HG03354 (cell line): Measurements from ENCODE around the gene GLB1L2.

ENCODE experiments used
- ATAC-seq: cut with Tn5 transposase; IDR thresholded peaks from one replicate; pipeline ENCODE4 v1.9.1; 2021; ENCODE audit warnings: mild to moderate bottlenecking; ENCODE audit not compliant: unreplicated experiment, poor library complexity, severe bottlenecking

GLB1L2 gene

GRCh38 chr11:134363592-134363991 is 31.8 kb downstream of the GLB1L2 start:
- ATAC-seq: no peak

DNA sequence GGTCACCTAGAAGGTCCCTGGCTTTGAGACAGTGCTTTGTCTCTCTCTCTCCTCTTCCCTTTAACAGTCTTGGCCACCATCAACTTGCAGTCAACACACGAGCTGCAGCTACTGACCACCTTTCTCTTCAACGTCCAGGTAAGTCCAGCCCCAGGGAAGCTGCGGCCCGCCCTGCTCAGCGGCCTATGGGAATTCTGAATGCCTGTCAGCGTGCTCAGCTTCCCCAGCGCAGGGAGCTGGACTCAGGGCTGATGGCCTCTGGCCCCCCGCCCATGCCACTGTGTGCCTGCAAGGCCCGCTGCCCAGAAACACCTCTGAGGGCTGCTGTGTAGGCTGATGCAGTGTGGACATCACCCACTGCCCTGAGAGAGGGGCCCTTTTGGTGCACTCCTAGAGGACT is 32.5 kb downstream of the GLB1L2 start:
- no peak for ATAC-seq

DNA sequence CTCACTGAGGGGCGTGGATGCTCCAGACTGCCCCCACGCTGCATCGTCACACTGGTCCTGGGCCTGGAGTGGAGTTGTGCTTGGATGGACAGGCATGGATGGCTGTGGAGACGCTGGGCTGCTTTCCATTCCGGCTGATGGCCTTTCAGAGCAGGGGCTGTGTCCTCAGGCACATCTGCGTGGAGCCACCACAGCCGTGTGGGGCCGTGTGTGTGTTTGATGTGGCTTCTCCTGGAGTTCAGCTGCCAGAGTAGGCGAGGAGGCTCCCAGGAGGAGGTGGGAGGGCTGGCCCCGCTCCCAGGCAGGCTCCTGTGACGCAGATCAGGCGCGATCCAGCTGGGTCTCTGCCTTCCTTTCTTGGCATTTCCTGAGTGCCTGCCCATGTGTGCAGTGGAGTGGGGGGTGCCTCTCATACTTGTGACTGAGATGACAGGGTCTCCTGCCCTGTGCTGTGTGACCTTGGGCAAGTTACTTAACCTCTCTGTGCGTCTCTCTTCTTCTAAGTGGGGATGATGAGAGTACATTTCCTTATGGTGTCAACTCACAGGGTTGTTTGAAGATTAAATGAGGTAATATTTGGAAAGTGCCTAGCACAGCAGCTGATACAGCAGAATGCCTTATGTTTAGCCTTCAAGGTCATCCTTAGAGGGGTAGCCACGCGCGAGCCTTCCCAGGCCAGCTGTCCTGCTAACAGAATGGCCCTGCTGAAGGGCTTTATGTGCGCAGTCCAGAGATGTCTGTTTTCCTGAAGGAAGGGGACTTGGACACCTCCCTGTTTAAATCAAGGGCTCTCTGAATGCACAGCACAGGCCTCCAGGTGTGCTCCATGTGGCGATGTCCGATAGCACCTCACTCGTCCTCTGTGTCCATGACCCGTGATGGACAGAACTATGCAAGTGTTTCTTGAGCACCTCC is 33.5 kb downstream of the GLB1L2 start:
- no peak for ATAC-seq

DNA sequence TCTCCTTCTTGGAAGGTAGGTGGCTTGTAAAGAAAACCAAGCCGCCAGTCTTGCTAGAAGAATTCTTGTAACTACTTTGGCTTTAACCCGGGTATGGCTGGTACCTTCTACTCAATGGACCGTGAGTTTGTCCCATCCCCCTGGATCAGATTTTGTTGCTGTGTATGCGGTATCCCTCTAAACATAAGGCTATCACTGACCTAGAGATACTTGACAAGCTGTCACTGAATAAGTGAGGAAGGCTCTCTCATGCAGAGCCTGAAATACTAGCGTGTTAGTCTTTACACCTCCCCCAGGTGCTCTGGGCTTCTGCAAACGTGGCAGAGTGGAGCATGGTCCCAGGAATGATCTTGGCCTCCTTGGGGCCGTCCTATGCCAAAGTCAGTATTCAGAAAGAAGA is 34.5 kb downstream of the GLB1L2 start:
- ATAC-seq: no peak

DNA sequence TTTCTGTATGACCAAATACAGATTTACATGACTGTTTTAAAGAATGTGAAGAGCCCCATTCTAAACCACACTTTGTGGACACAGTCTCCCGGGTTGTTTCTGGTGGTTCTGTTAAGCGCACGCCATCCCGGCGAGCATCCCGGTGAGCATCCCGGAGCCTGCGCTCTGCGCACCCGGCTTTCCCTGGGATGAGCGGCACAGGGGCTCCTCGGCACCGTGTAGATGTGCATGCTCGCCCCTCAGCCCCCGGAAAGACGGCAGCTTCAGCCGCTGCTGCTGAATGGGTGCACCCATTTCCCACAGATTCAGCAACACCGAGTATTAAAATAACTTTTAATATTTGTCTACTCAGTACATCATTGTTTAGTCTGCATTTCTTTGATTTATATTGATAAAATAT is 36.0 kb downstream of the GLB1L2 start:
- ATAC-seq: no peak

GRCh38 chr11:134369656-134370525 is 38.1 kb downstream of the GLB1L2 start:
- no peak for ATAC-seq

DNA sequence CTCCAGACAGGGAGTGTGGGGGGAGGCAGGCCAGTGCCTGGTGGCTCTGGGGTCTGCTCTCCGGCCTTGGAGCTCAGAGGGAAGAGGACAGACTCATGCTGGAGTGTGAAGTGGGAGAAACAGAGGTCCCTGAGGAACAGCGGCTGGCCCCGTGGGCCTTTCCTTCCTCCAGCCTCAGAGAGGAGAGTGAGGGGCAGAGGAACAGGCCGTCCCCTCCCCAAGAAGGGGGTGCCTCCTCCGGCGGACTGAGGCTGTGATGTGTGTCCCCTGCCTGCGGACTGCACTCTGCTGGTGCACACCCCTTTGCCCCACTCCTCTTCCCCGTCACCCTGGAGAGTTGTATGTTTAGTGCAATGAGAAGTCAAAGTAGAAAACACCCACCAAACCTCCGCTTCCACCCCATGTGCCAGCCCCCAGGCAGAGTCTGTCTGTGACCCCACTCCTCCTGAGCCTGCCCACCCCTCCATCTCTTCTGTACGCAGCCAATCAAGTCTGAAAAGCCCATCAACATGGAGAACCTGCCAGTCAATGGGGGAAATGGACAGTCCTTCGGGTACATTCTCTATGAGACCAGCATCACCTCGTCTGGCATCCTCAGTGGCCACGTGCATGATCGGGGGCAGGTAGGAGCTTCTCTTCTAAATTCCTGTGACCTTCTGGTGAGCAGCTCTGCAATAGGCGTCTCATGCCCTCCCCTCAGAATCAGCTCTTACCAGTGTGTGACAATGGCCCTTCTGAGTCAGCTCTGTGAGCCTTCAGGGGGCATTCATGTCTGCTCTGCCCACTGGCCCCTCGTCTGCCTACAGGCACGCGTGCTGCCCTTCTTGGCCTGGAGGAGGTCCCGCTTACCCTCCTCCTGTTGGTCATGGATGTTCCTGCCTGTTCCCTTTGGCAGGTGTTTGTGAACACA is 39.0 kb downstream of the GLB1L2 start:
- no peak for ATAC-seq

DNA sequence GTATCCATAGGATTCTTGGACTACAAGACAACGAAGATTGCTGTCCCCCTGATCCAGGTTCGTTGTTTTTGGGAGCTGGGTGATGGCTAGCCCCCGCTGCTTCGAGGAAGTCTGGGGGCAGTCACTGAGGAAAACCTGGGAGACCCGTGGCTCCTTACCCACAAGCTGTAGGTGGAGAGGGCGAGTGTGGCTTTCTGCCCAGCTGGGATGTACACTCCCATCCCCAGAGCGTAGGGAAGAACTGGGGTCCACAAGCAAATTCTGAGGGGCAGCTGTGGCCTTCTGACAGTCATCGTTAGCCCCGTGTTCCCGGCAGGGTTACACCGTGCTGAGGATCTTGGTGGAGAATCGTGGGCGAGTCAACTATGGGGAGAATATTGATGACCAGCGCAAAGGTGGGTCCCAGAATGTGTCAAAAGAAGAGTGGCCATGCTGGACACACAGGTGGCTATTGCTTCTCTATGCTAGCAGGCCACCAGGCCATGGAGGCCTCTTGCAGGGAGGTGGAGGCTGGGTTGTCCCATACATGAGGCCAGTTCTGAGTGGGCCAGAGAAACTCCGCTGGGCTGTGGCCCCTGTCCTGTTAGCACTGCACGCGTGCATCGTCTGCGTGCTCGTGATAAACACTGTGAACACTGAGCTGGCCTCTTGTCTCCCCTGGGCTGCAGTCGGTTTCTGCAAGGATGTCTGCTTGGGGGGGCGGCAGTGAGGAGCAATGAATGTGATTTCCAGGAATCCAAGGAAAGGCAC is 39.8 kb downstream of the GLB1L2 start:
- ATAC-seq: no peak

- ATAC-seq: no peak
These were observed 40.7 kb downstream of the GLB1L2 start for GRCh38 chr11:134372536-134372935.

GRCh38 chr11:134372961-134373360 is 41.2 kb downstream of the GLB1L2 start:
- ATAC-seq: no peak

DNA sequence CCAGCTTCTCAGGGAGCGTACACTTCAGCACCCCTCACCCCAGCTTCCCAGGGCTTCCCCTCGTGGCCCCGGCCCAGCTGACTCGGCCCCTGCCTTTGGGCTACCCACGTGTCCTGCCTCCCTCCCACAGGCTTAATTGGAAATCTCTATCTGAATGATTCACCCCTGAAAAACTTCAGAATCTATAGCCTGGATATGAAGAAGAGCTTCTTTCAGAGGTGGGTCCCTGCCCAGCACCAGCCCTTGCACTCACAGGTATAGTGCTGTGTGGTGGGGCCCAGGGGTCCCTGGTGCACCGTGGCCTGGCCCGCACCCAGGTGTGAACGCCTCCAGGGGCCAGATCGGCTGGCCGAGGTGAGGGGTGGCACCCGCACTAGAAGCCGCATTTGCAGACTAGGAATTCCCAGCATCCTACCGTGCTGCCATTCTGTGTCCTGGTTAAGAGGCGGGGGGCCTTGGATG is 41.8 kb downstream of the GLB1L2 start:
- no peak for ATAC-seq

- no peak for ATAC-seq
These were observed 42.4 kb downstream of the GLB1L2 start for GRCh38 chr11:134374171-134374570.

- ATAC-seq: no peak
These were observed 43.2 kb downstream of the GLB1L2 start for GRCh38 chr11:134374891-134375550.

DNA sequence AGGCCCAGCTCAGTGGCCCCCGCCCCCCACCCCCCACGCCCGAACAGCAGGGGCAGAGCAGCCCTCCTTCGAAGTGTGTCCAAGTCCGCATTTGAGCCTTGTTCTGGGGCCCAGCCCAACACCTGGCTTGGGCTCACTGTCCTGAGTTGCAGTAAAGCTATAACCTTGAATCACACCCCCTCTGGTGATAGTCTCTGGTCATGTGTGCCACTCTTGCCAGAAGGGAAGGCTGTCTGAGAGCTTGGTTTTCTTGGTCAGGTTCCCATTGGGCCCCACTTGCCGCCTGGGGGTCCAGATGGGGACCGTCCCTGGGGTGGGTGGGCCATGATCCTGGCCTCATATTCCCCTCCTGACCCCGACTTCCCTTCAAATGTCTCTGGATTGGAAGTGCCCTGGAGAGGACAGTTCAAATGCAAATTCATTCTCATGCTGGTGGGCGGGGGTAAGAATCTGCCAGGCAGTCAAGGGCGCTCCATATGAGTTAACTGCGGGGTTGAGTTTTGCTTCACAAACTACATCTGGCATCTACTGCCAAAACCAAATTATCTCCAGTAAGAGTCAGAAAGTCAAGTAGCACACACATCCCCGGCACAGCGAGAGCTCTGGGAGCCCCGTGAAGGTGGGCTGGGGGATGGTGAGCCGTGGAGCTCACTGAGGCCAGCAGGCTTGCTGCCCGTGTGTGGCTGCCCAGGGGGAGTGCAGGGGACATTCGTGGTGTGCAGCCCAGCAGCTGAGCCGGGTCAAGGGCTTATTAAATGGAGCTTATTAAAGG is 44.5 kb downstream of the GLB1L2 start:
- ATAC-seq: no peak

GRCh38 chr11:134377876-134378275 is 46.1 kb downstream of the GLB1L2 start:
- ATAC-seq: no peak

DNA sequence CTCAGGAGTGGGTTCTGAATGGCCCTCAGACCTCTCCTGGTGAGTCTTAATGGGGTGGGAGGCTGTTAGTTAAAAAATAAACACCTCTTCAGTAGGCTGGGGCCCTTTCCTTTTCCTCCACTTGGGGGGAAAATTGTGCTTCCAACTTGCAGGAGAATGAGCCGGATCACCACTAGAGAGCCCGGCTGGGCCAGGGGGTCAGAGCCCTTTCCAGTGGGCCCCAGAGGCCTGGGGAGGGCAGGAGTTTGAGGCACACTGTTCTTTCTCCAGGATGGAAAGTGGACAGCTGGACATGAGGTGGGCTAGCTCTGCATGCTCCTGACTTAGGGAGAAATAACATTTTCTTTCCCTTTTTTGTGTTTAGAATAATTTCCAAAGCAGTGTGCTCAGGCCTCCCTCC is 47.5 kb downstream of the GLB1L2 start:
- ATAC-seq: no peak

DNA sequence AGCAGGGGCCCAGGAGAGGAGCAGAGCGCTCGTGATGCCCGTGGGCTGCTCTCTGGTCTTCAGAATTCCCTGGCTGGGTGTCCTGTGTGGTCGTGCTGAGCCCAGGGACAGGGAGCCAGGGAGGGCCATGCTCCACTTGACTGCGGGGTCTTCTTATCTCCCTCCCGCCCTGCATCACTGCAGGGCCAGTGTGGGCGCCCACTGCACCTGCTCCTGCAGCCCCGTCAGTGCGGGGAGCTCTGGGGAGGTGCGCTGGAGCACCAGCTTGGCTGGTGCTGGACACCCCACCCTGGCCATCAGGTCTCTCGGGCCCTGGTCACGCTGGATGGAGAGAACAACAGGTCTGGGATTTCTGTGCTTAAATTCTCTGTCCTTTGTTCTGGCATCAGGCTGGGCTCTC is 48.4 kb downstream of the GLB1L2 start:
- no peak for ATAC-seq

- no peak for ATAC-seq
These were observed 49.0 kb downstream of the GLB1L2 start for GRCh38 chr11:134380785-134381184.
